GM19372 (cell line): ENCODE data around the gene ANGPT4.
"Not testable (repeated sequence)": the region's sequence is repeated elsewhere in the genome, so short reads cannot be mapped to it uniquely, and the experiment has no call there.

Experiments used
- ATAC-seq: cut with Tn5 transposase; IDR thresholded peaks from one replicate; pipeline ENCODE4 v1.9.1; 2021; ENCODE audit warnings: mild to moderate bottlenecking, low read depth, moderate library complexity; ENCODE audit not compliant: unreplicated experiment

The ANGPT4 gene

GRCh38 chr20:910132-910869 is 5.8 kb downstream of the ANGPT4 start:
- no peak for ATAC-seq

- ATAC-seq = no peak
These were observed 6.5 kb downstream of the ANGPT4 start for GRCh38 chr20:909641-910040.

- ATAC-seq = no peak
These were observed 9.3 kb downstream of the ANGPT4 start for GRCh38 chr20:906703-907270.

- ATAC-seq = no peak
These were observed 10.1 kb downstream of the ANGPT4 start for GRCh38 chr20:906001-906520.

GRCh38 chr20:905396-905961 is 10.7 kb downstream of the ANGPT4 start:
- ATAC-seq = no peak

- ATAC-seq = no peak
These were observed 12.0 kb downstream of the ANGPT4 start for GRCh38 chr20:904039-904545.

GRCh38 chr20:897436-897835 is 18.7 kb downstream of the ANGPT4 start:
- not testable (repeated sequence) for ATAC-seq

- no peak for ATAC-seq
These were observed 19.6 kb downstream of the ANGPT4 start for GRCh38 chr20:896501-897025.

- not testable (repeated sequence) for ATAC-seq
These were observed 23.8 kb downstream of the ANGPT4 start for GRCh38 chr20:892371-892770.

GRCh38 chr20:891706-892080 is 24.4 kb downstream of the ANGPT4 start:
- no peak for ATAC-seq

- no peak for ATAC-seq
These were observed 25.0 kb downstream of the ANGPT4 start for GRCh38 chr20:891058-891705.

GRCh38 chr20:890666-891057 is 25.5 kb downstream of the ANGPT4 start:
- no peak for ATAC-seq

- no peak for ATAC-seq
These were observed 26.1 kb downstream of the ANGPT4 start for GRCh38 chr20:889932-890463.

- no peak for ATAC-seq
These were observed 27.0 kb downstream of the ANGPT4 start for GRCh38 chr20:889106-889505.

GRCh38 chr20:888057-888456 is 28.1 kb downstream of the ANGPT4 start:
- no peak for ATAC-seq

GRCh38 chr20:887137-887536 is 29.0 kb downstream of the ANGPT4 start:
- ATAC-seq = no peak

GRCh38 chr20:884983-885952 is 30.9 kb downstream of the ANGPT4 start:
- no peak for ATAC-seq

- no peak for ATAC-seq
These were observed 34.4 kb downstream of the ANGPT4 start for GRCh38 chr20:881783-882144.

- no peak for ATAC-seq
These were observed 34.9 kb downstream of the ANGPT4 start for GRCh38 chr20:881051-881782.
